WERI-Rb-1 (cell line): ENCODE data around the gene AGAP1.

Experiments used
- DNase-seq: peaks from one replicate; pipeline ENCODE4 v3.0.0-alpha.2; 2020
- H3K27ac ChIP-seq: fragments of 250-450 bp; sonication (Bioruptor Pico); 2 replicates; pipeline ENCODE4 v1.5.1; 2020; ENCODE audit warnings: mild to moderate bottlenecking, moderate library complexity
- H3K27me3 ChIP-seq: fragments of 250-450 bp; sonication (Bioruptor Pico); 2 replicates; pipeline ENCODE4 v1.5.1; 2021; ENCODE audit warnings: mild to moderate bottlenecking, low read depth, moderate library complexity; ENCODE audit not compliant: insufficient read depth, severe bottlenecking
- H3K36me3 ChIP-seq: fragments of 250-450 bp; sonication (Bioruptor Pico); 2 replicates; pipeline ENCODE4 v1.5.1; 2020; ENCODE audit warnings: mild to moderate bottlenecking, moderate library complexity
- H3K4me3 ChIP-seq: 2 replicates; pipeline ENCODE4 v1.5.1; 2011; ENCODE audit warnings: low read depth, mild to moderate bottlenecking, control low read depth, low read length
- H3K9me3 ChIP-seq: fragments of 250-450 bp; sonication (Bioruptor Pico); 2 replicates; pipeline ENCODE4 v1.5.1; 2021; ENCODE audit warnings: mild to moderate bottlenecking, moderate library complexity; ENCODE audit not compliant: severe bottlenecking
- CTCF ChIP-seq: IDR thresholded peaks from 2 replicates; pipeline ENCODE4 v1.5.1; 2011; ENCODE audit warnings: low read depth, mild to moderate bottlenecking, control low read depth, inconsistent platforms, low read length

Gene AGAP1

GRCh38 chr2:235640926-235641723 lies 147.3 kb downstream of the AGAP1 start:
- Histone ChIP-seq H3K27ac (peak overlapping the region; percentile 75), H3K4me3 (no peak overlapping the region), H3K27me3 (no peaks in the 10 kb centered on the region), H3K36me3 (no peaks in the 10 kb centered on the region), H3K9me3 (no peaks in the 10 kb centered on the region)
- no peak for DNase-seq
- TF ChIP-seq CTCF, result no peak

DNA sequence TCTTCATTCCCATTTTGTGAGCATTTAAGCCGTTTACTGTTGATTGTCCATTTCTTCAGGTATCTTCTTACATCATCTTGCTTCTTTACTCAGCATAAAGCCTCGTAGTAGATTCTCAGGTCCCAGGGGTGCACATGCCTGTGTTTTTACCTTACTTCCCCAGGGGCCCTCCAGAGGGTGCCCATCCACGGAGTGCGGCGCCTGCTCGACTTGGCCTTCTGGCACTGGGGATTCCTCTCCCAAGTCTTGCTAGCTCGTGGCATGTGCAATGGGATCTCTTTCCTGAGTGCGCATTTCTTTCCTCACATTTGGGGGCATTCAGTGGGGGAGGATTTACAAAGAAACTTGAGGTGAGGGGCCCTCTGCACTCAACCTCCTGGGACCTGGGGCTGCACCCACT lies 148.1 kb downstream of the AGAP1 start:
- peak; percentile 34; the same call in 1 of the 2 replicates for TF ChIP-seq CTCF
- H3K9me3 ChIP-seq, result no peaks in the 10 kb centered on the region
- DNase-seq, result peak; percentile 54
- no peaks in the 10 kb centered on the region for H3K36me3 ChIP-seq
- no peaks in the 10 kb centered on the region for H3K27me3 ChIP-seq
- no peak overlapping the region for H3K4me3 ChIP-seq
- peak overlapping the region; percentile 75 for H3K27ac ChIP-seq

DNA sequence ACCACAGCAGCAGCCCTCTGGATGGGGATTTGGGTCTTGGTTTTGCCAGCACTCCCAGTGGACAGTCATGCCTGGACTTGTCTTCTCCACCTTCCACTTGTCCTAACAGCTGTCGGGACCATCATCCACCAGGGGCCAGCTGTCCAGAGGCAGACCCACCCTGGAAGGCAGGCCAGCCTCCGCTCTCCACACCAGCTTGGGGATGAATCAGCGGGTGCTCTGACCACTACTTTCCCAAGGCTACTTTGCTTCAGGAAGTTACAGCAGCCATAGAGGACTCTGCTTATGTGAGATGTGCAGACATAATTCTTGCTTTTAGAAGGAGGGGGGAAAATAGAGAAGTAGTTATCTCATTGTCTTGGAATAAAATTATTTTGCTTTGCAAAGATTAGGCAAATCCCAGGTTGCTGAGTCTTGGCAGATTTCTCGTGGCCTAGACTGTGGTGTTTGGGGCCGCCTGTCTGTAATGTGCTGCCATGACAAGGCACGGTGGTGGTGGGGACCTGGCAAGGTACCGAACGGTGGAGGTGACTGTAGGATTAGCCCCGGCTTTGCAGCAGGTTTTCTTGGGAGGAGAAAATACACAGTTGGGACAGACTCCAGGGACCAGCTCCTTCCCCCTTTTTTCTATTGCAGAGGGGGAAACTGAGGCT lies 148.7 kb downstream of the AGAP1 start:
- H3K27me3 ChIP-seq, result no peaks in the 10 kb centered on the region
- H3K4me3 ChIP-seq, result no peak overlapping the region
- DNase-seq, result peak; percentile 80
- peak; percentile 20; the same call in 1 of the 2 replicates for TF ChIP-seq CTCF
- H3K9me3 ChIP-seq, result no peaks in the 10 kb centered on the region
- H3K36me3 ChIP-seq, result no peaks in the 10 kb centered on the region
- H3K27ac ChIP-seq, result peak overlapping the region; percentile 75

DNA sequence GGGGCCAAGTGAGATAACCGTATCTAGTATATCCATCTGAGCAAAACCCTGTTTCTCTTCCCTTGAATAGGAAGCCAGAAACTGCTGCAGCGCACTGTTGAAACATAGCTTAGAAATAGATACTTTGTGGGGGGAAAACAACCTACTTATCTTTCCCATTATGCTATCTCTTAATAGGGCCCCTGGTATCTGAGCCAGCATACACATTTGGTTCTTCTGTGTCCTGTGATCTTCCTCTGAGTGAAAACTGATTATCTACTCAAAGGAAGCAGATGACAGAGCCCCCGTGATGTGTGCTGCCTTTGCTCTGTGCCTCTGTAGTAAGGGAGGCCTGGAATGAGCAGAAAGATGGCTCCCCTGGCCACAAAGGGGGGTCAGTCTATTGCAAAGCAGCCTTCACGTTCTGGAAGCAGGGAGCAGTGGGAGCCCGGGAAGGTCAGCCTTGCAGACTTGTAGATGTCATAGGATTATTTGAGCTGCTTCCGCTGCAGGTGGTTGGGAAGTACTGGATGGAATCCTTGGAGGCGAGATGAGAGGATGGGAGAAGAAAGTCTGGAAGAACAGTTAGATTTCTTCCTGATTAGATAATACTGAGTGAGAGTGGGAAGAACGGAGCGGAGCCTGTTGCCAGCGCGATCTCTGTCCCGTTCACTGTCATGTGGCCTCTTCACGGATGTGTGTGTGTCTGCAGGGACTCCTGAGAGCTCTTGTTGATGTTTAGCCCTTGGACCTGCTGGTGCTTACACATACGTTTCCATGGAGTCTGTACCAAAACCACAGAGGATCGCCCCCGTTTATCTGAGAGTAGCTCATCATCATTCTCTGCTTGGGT lies 150.1 kb downstream of the AGAP1 start:
- DNase-seq, result no peak
- H3K4me3 ChIP-seq, result no peak overlapping the region
- no peaks in the 10 kb centered on the region for H3K36me3 ChIP-seq
- no peaks in the 10 kb centered on the region for H3K27me3 ChIP-seq
- no peak for TF ChIP-seq CTCF
- H3K27ac ChIP-seq, result no peak overlapping the region
- H3K9me3 ChIP-seq, result no peaks in the 10 kb centered on the region

DNA sequence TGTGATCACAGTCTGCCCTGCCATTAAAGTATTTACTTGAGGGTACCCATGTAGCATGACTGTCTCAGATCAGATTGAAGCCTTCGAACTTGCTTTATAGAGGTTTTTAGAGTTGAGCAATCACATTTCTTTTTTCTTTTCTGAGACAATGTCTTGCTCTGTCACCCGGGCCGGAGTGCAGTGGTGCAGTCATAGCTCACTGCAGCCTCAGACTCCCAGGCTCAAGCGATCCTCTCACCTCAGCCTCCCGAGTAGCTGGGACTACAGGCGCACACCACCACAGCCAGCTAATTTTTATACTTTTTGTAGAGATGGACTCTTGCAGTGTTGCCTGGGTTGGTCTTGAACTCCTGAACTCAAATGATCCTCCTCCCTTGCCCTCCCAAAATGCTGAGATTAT lies 153.4 kb downstream of the AGAP1 start:
- Histone ChIP-seq H3K4me3 (no peak overlapping the region), H3K27ac (no peak overlapping the region), H3K9me3 (no peaks in the 10 kb centered on the region), H3K36me3 (no peaks in the 10 kb centered on the region), H3K27me3 (no peaks in the 10 kb centered on the region)
- no peak for TF ChIP-seq CTCF
- DNase-seq, result no peak
